Neuronal stem cell (in vitro differentiated cells): Measurements from ENCODE around the gene RAD54L2. TPM values are rescaled to one million over a fixed set of nuclear protein-coding genes. Genes with fewer than 3 reads are reported as not detected.
A peak's percentile ranks its signal among the peaks of the same experiment; 100 is the strongest.

Experiments used
- DNase-seq: peaks from one replicate; pipeline ENCODE4 v3.0.0-alpha.2; 2013; ENCODE audit warnings: low spot score
- H2AFZ ChIP-seq: one replicate; pipeline ENCODE4 v1.6.1; 2013; ENCODE audit warnings: mild to moderate bottlenecking, low read length, inconsistent platforms
- H2AK5ac ChIP-seq: 2 replicates; pipeline ENCODE4 v1.6.1; 2013; ENCODE audit warnings: low read depth, mild to moderate bottlenecking, inconsistent platforms, low read length, moderate library complexity, mixed read lengths
- H2BK120ac ChIP-seq: 2 replicates; pipeline ENCODE4 v1.6.1; 2013; ENCODE audit warnings: low read depth, mild to moderate bottlenecking, inconsistent platforms, low read length, moderate library complexity, mixed read lengths
- H2BK12ac ChIP-seq: one replicate; pipeline ENCODE4 v1.6.1; 2013; ENCODE audit warnings: low read length, inconsistent platforms
- H2BK15ac ChIP-seq: 2 replicates; pipeline ENCODE4 v1.6.1; 2013; ENCODE audit warnings: mild to moderate bottlenecking, low read length, inconsistent platforms, mixed read lengths
- H2BK5ac ChIP-seq: one replicate; pipeline ENCODE4 v1.6.1; 2013; ENCODE audit warnings: inconsistent platforms, mild to moderate bottlenecking, low read length, moderate library complexity
- H3K14ac ChIP-seq: one replicate; pipeline ENCODE4 v1.6.1; 2013; ENCODE audit warnings: low read length, inconsistent platforms
- H3K18ac ChIP-seq: 2 replicates; pipeline ENCODE4 v1.6.1; 2013; ENCODE audit warnings: low read length, inconsistent platforms
- H3K23ac ChIP-seq: 2 replicates; pipeline ENCODE4 v1.6.1; 2013; ENCODE audit warnings: low read depth, mild to moderate bottlenecking, mixed read lengths, low read length, inconsistent platforms; ENCODE audit not compliant: poor library complexity
- H3K27ac ChIP-seq: replicated peaks from 3 replicates; pipeline ENCODE4 v1.5.1; 2013; ENCODE audit warnings: low read length, inconsistent platforms
- H3K27me3 ChIP-seq, 3 experiments: 2 replicates each; pipeline ENCODE4 v1.6.1; 2013; ENCODE audit warnings: low read length in 3 of 3, mild to moderate bottlenecking in 2 of 3, inconsistent platforms in 1 of 3, low read depth in 1 of 3, mixed read lengths in 1 of 3, moderate library complexity in 1 of 3; ENCODE audit not compliant: control insufficient read depth in 3 of 3, insufficient read depth in 3 of 3
- H3K36me3 ChIP-seq, 2 donors: replicated peaks in 1 of 2; 2 replicates each; pipeline ENCODE4 v1.6.1; 2013; ENCODE audit warnings: low read length in 2 of 2; ENCODE audit not compliant: control insufficient read depth in 2 of 2, insufficient read depth in 2 of 2
- H3K4ac ChIP-seq: 2 replicates; pipeline ENCODE4 v1.6.1; 2013; ENCODE audit warnings: inconsistent platforms, mild to moderate bottlenecking, low read length, moderate library complexity
- H3K4me1 ChIP-seq, 2 donors: 1 replicate in 1 of 2; 2 replicates in 1 of 2; pipeline ENCODE4 v1.6.1; 2013; ENCODE audit warnings: low read length in 2 of 2, low read depth in 1 of 2; ENCODE audit not compliant: control insufficient read depth in 2 of 2, insufficient read depth in 1 of 2
- H3K4me2 ChIP-seq: one replicate; pipeline ENCODE4 v1.6.1; 2013; ENCODE audit warnings: mild to moderate bottlenecking, low read length, inconsistent platforms; ENCODE audit not compliant: insufficient read depth, poor library complexity, severe bottlenecking
- H3K4me3 ChIP-seq, 2 donors: 2 replicates each; pipeline ENCODE4 v1.5.1; 2013; ENCODE audit warnings: low read length in 2 of 2, mild to moderate bottlenecking in 2 of 2, inconsistent platforms in 1 of 2, moderate library complexity in 1 of 2
- H3K79me1 ChIP-seq: one replicate; pipeline ENCODE4 v1.6.1; 2013; ENCODE audit warnings: low read depth, mild to moderate bottlenecking, inconsistent platforms, low read length, moderate library complexity
- H3K9ac ChIP-seq: one replicate; pipeline ENCODE4 v1.6.1; 2013; ENCODE audit warnings: mild to moderate bottlenecking, low read depth, low read length, inconsistent platforms; ENCODE audit not compliant: poor library complexity
- H3K9me3 ChIP-seq, 2 donors: replicated peaks in 1 of 2; 2 replicates each; pipeline versions ENCODE3 to v1.6.1; 2013; ENCODE audit warnings: low read length in 2 of 2, mild to moderate bottlenecking in 2 of 2, inconsistent platforms in 1 of 2, low read depth in 1 of 2, mixed read lengths in 1 of 2, moderate library complexity in 1 of 2; ENCODE audit not compliant: control insufficient read depth in 2 of 2, insufficient read depth in 1 of 2
- H4K8ac ChIP-seq: one replicate; pipeline ENCODE4 v1.6.1; 2013; ENCODE audit warnings: low read depth, mild to moderate bottlenecking, inconsistent platforms, low read length, moderate library complexity
- H4K91ac ChIP-seq: one replicate; pipeline ENCODE4 v1.6.1; 2013; ENCODE audit warnings: low read length, low read depth, mild to moderate bottlenecking, inconsistent platforms; ENCODE audit not compliant: poor library complexity
- WGBS, 2 donors: extraction: QIAGEN DNeasy Blood & Tissue Kit; methylation state at CpG; one replicate each; pipeline ENCODE4 v1.1.7; 2013; ENCODE audit warnings: missing lambda C conversion rate in 2 of 2, mixed read lengths in 1 of 2; ENCODE audit not compliant: insufficient read length in 2 of 2, insufficient replicate concordance in 1 of 2; ENCODE audit errors: extremely low coverage in 2 of 2; 5-methylcytosine and 5-hydroxymethylcytosine counted together
- polyA plus RNA-seq, 2 experiments: library from polyadenylated mRNA; stranded (reverse); fragments of 200-250 nt; gene quantifications; one replicate each; pipeline ENCODE4 v1.2.3, GENCODE V29; 2013

RAD54L2 gene
- 12.2 TPM for polyA plus RNA-seq (2013, experiment 1 of 2)
- polyA plus RNA-seq (2013, experiment 2 of 2): 11.9 TPM

GRCh38 chr3:51538459-51539290 lies at the start of gene RAD54L2:
RAD54L2 (plus strand) TSS chr3:51538719; CDS start chr3:51590421, 51,702 bp downstream.
- H3K14ac ChIP-seq: peak within 1 kb of the TSS; percentile 90
- H3K36me3 ChIP-seq: peaks cover 7 to 29% of the 10 kb centered on the region in 2 donors
- H3K9ac ChIP-seq: peak within 1 kb of the TSS; percentile 85
- peak; percentile 83 for DNase-seq
- H3K27me3 ChIP-seq: no peaks in the 10 kb centered on the region
- H2BK120ac ChIP-seq: no peak within 1 kb of the TSS
- H2AK5ac ChIP-seq: no peak within 1 kb of the TSS
- peak within 1 kb of the TSS; percentile 94 for H3K23ac ChIP-seq
- H3K18ac ChIP-seq: peak within 1 kb of the TSS; percentile 94
- H3K27ac ChIP-seq: peak within 1 kb of the TSS; percentile 76
- H3K4me3 ChIP-seq: peak within 1 kb of the TSS; percentile 53 to 98
- H2AFZ ChIP-seq: peak within 1 kb of the TSS; percentile 84
- no peak within 1 kb of the TSS for H2BK15ac ChIP-seq
- peak within 1 kb of the TSS; percentile 5 for H3K4ac ChIP-seq
- no CpG with 5 or more reads among the region's 91 CpGs for WGBS, 2 donors
- peaks cover 4 to 6% of the 10 kb centered on the region in 2 donors for H3K4me1 ChIP-seq
- H4K91ac ChIP-seq: no peak within 1 kb of the TSS
- peaks cover 5% of the 10 kb centered on the region for H3K79me1 ChIP-seq
- H4K8ac ChIP-seq: no peak within 1 kb of the TSS
- H3K4me2 ChIP-seq: peak within 1 kb of the TSS; percentile 87
- no peak within 1 kb of the TSS for H2BK12ac ChIP-seq
- no peaks in the 10 kb centered on the region for H3K9me3 ChIP-seq
- H2BK5ac ChIP-seq: peak within 1 kb of the TSS; percentile 1

GRCh38 chr3:51498876-51499738 lies 39.4 kb upstream of the RAD54L2 start:
- peak overlapping the region; percentile 76 for H3K18ac ChIP-seq
- H2BK15ac ChIP-seq: no peak overlapping the region
- no CpG with 5 or more reads among the region's 43 CpGs for WGBS, 2 donors
- H4K8ac ChIP-seq: no peak overlapping the region
- H2AK5ac ChIP-seq: no peak overlapping the region
- no peak overlapping the region for H4K91ac ChIP-seq
- H3K4me1 ChIP-seq: peaks cover 0 to 6% of the 10 kb centered on the region in 2 donors
- no peak overlapping the region for H3K14ac ChIP-seq
- peak; percentile 90 for DNase-seq
- H3K4me3 ChIP-seq: peak overlapping the region; percentile 79 to 96
- H3K4me2 ChIP-seq: peak overlapping the region; percentile 71
- H2BK12ac ChIP-seq: no peak overlapping the region
- H3K9me3 ChIP-seq: no peaks in the 10 kb centered on the region
- H3K23ac ChIP-seq: no peak overlapping the region
- H3K9ac ChIP-seq: peak overlapping the region; percentile 88
- H3K27ac ChIP-seq: peak overlapping the region; percentile 93
- H3K4ac ChIP-seq: no peak overlapping the region
- no peak overlapping the region for H2BK120ac ChIP-seq
- H3K27me3 ChIP-seq: no peaks in the 10 kb centered on the region
- H3K79me1 ChIP-seq: peaks cover 3% of the 10 kb centered on the region
- peaks cover 6 to 27% of the 10 kb centered on the region in 2 donors for H3K36me3 ChIP-seq
- H2AFZ ChIP-seq: peak overlapping the region; percentile 99
- peak overlapping the region; percentile 94 for H2BK5ac ChIP-seq

- H2BK5ac ChIP-seq: no peak overlapping the region
- H3K27ac ChIP-seq: no peak overlapping the region
- no peak for DNase-seq
- WGBS, 2 donors: no CpG with 5 or more reads among the region's 14 CpGs
- H2AFZ ChIP-seq: peak overlapping the region; percentile 67
- H3K27me3 ChIP-seq: no peaks in the 10 kb centered on the region
- H3K36me3 ChIP-seq: peaks cover 3 to 14% of the 10 kb centered on the region in 2 donors
- no peak overlapping the region for H3K4ac ChIP-seq
- H3K4me1 ChIP-seq: peaks cover 0 to 6% of the 10 kb centered on the region in 2 donors
- peaks cover 2% of the 10 kb centered on the region for H3K79me1 ChIP-seq
- H2AK5ac ChIP-seq: peak overlapping the region; percentile 41
- no peak overlapping the region for H3K14ac ChIP-seq
- no peak overlapping the region for H3K4me2 ChIP-seq
- H3K9ac ChIP-seq: no peak overlapping the region
- H4K8ac ChIP-seq: no peak overlapping the region
- H3K23ac ChIP-seq: no peak overlapping the region
- H3K18ac ChIP-seq: no peak overlapping the region
- peak overlapping the region in 1 of 2 donors; percentile 34 for H3K4me3 ChIP-seq
- H4K91ac ChIP-seq: no peak overlapping the region
- H3K9me3 ChIP-seq: no peaks in the 10 kb centered on the region
- H2BK15ac ChIP-seq: no peak overlapping the region
- H2BK12ac ChIP-seq: no peak overlapping the region
- H2BK120ac ChIP-seq: no peak overlapping the region
Measured at GRCh38 chr3:51500632-51501131, 37.8 kb upstream of the RAD54L2 start.
